ENCODE results near the gene PSME2.

DNA sequence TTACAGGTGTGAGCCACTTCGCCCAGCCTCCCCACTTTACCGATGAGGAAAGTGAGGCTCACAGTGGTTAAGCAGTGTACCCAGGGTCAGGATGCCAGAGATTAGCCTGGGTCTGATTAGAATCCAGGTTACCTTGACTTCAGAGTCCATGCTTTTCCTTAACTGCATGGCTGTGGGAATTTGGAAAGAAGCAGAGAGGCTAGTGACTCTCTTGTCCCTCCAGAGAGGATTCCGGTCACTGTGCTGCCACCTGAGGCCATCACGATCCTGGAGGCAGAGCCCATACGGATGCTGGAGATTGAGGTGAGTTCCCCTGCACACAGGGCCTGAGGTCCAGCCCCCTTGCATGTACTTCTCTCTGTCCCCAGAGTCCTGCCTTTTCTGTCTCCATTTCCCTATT is 30.2 kb upstream of the PSME2 start:
- TF ChIP-seq, protein P1, sequence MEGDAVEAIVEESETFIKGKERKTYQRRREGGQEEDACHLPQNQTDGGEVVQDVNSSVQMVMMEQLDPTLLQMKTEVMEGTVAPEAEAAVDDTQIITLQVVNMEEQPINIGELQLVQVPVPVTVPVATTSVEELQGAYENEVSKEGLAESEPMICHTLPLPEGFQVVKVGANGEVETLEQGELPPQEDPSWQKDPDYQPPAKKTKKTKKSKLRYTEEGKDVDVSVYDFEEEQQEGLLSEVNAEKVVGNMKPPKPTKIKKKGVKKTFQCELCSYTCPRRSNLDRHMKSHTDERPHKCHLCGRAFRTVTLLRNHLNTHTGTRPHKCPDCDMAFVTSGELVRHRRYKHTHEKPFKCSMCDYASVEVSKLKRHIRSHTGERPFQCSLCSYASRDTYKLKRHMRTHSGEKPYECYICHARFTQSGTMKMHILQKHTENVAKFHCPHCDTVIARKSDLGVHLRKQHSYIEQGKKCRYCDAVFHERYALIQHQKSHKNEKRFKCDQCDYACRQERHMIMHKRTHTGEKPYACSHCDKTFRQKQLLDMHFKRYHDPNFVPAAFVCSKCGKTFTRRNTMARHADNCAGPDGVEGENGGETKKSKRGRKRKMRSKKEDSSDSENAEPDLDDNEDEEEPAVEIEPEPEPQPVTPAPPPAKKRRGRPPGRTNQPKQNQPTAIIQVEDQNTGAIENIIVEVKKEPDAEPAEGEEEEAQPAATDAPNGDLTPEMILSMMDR (IDR thresholded peaks at IDR 0.05; ENCODE audit: insufficient read depth, low read depth, low read length): no peak
- TF ChIP-seq EZH2 (IDR thresholded peaks at IDR 0.05; ENCODE audit: insufficient read depth, low read length): no peak

All from astrocyte (in vitro differentiated cells and primary cell).